ENCODE results near the gene CCDC85B. TPM values are rescaled to one million over a fixed set of nuclear protein-coding genes. Genes with fewer than 3 reads are reported as not detected.

Gene CCDC85B
- total and polyA plus RNA-seq, 4 donors, result 4.3 to 12.6 (median 6.9) TPM

DNA sequence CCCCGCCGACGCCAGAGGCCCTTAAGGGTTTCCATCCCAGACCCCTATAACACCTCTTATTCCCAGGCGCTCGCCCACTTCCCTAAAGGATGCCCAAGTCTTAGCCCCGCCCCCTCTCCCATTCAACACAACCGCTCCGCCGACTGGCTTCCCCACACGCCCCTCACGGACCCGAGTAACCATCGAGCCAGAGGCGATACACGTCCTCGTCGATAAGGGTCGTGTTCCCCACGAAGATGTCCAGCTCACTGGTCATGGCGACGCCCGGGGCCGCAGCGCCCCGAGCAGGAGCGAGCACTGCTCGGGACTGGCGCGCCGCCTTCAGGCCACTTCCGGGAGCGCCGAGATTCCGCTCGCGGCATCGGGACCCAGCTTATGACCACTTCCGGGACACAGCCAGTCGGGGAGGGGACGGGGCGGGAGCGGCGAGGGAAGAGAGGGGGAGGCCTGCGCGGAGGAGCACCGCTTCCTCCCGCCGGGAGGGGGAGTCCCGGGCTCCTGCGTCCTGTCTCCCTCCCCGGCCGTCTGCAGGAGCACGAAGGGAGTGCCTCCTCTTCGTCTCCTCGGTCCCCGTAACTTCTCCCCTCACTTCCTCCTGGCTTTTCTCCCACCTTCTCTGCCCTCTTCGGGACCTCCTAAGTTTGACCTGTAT lies 2.2 kb upstream of the CCDC85B start, which contains the start of gene FIBP:
FIBP (minus strand) TSS at position 309 of the 652 bp plus-strand sequence; CDS start at position 256, 53 bp downstream.
- H3K4me1 ChIP-seq (ENCODE audit: control insufficient read depth in 4 of 4, insufficient read depth in 4 of 4, low read length in 3 of 4), result peaks cover 10 to 51% (median 30%) of the 10 kb centered on the region in 4 donors
- H3K9ac ChIP-seq (ENCODE audit: low read depth in 1 of 2, low read length in 2 of 2), result peak within 1 kb of the TSS; percentile 72 to 76
- peaks cover 0 to 8% (median 2%) of the 10 kb centered on the region in 4 donors for H3K36me3 ChIP-seq (ENCODE audit: control insufficient read depth in 4 of 4, insufficient read depth in 3 of 4, low read depth in 1 of 4, low read length in 3 of 4)
- DNase-seq (ENCODE audit: low spot score), result peak; percentile 97
- H3K27ac ChIP-seq (ENCODE audit: low read depth in 1 of 2, low read length in 2 of 2), result peak within 1 kb of the TSS; percentile 83 to 89
- H3K4me3 ChIP-seq (ENCODE audit: low read depth in 1 of 3, low read length in 3 of 3), result peak within 1 kb of the TSS; percentile 62 to 94 (median 93)
- TF ChIP-seq CTCF (IDR thresholded peaks at IDR 0.05; ENCODE audit: low read depth, low read length, missing input control), result peak; percentile 76
- peak; percentile 70 for TF ChIP-seq YY1 (IDR thresholded peaks at IDR 0.05)
- TF ChIP-seq REST (IDR thresholded peaks at IDR 0.05), result peak; percentile 47
- TF ChIP-seq, protein P1, sequence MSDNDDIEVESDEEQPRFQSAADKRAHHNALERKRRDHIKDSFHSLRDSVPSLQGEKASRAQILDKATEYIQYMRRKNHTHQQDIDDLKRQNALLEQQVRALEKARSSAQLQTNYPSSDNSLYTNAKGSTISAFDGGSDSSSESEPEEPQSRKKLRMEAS (IDR thresholded peaks at IDR 0.05), result no peak
- TF ChIP-seq HNF4G (IDR thresholded peaks at IDR 0.05), result no peak
- no peak for TF ChIP-seq FOXA1 (IDR thresholded peaks at IDR 0.05)
- peak; percentile 90 to 98 for TF ChIP-seq GABPA (IDR thresholded peaks at IDR 0.05 in 1 of 2, conservative IDR thresholded peaks at IDR 0.05 in 1 of 2)
- no peak for TF ChIP-seq NR2F2 (IDR thresholded peaks at IDR 0.05)
- peak; percentile 57 for TF ChIP-seq SP1 (IDR thresholded peaks at IDR 0.05)
- TF ChIP-seq, protein P2, sequence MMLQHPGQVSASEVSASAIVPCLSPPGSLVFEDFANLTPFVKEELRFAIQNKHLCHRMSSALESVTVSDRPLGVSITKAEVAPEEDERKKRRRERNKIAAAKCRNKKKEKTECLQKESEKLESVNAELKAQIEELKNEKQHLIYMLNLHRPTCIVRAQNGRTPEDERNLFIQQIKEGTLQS (IDR thresholded peaks at IDR 0.05), result no peak
- peak in 1 of 2 donors; percentile 32 for TF ChIP-seq RXRA (IDR thresholded peaks at IDR 0.05)
- no peak for TF ChIP-seq TAF1 (conservative IDR thresholded peaks at IDR 0.05)
- no peak for TF ChIP-seq JUND (IDR thresholded peaks at IDR 0.05)
- TF ChIP-seq FOXA2 (IDR thresholded peaks at IDR 0.05), result no peak
- TF ChIP-seq EGR1 (IDR thresholded peaks at IDR 0.05; ENCODE audit: low read depth in 2 of 2), result peak in 1 of 2 donors; percentile 74
- TF ChIP-seq RAD21 (IDR thresholded peaks at IDR 0.05), result peak; percentile 61 to 72
- TF ChIP-seq ZBTB33 (IDR thresholded peaks at IDR 0.05), result no peak
- no peak for TF ChIP-seq HNF4A (conservative IDR thresholded peaks at IDR 0.05)
- H3K9me3 ChIP-seq (ENCODE audit: control insufficient read depth in 4 of 4, low read length in 3 of 4), result no peaks in the 10 kb centered on the region
- H3K27me3 ChIP-seq (ENCODE audit: control insufficient read depth in 4 of 4, insufficient read depth in 4 of 4, low read length in 3 of 4), result no peaks in the 10 kb centered on the region
- WGBS, result under 1% methylated on average over 57 of the region's 57 CpGs
